ENCODE measurements around the gene HPGD. TPM values are rescaled to one million over a fixed set of nuclear protein-coding genes. Genes with fewer than 3 reads are reported as not detected.

HPGD gene
- total RNA-seq, 1 experiment from 2014 or later: 1.2 TPM

- Histone ChIP-seq H3K36me3 (ENCODE audit: control insufficient read depth, insufficient read depth, low read length) (no peaks in the 10 kb centered on the region), H3K4me3 (ENCODE audit: low read depth in 2 of 2, low read length in 2 of 2) (no peak overlapping the region), H3K27ac (ENCODE audit: low read length) (no peak overlapping the region), H3K27me3 (ENCODE audit: control insufficient read depth, insufficient read depth, low read length) (no peaks in the 10 kb centered on the region), H3K9me3 (ENCODE audit: control insufficient read depth, insufficient read depth, low read depth, low read length) (no peaks in the 10 kb centered on the region), H3K4me1 (ENCODE audit: control insufficient read depth, insufficient read depth, low read length) (no peaks in the 10 kb centered on the region)
- DNase-seq (ENCODE audit: low read depth, low spot score): no peak
- TF ChIP-seq SIN3A (IDR thresholded peaks at IDR 0.05; ENCODE audit: borderline replicate concordance, insufficient read depth, low read depth, low read length): no peak
- TF ChIP-seq, protein P1, sequence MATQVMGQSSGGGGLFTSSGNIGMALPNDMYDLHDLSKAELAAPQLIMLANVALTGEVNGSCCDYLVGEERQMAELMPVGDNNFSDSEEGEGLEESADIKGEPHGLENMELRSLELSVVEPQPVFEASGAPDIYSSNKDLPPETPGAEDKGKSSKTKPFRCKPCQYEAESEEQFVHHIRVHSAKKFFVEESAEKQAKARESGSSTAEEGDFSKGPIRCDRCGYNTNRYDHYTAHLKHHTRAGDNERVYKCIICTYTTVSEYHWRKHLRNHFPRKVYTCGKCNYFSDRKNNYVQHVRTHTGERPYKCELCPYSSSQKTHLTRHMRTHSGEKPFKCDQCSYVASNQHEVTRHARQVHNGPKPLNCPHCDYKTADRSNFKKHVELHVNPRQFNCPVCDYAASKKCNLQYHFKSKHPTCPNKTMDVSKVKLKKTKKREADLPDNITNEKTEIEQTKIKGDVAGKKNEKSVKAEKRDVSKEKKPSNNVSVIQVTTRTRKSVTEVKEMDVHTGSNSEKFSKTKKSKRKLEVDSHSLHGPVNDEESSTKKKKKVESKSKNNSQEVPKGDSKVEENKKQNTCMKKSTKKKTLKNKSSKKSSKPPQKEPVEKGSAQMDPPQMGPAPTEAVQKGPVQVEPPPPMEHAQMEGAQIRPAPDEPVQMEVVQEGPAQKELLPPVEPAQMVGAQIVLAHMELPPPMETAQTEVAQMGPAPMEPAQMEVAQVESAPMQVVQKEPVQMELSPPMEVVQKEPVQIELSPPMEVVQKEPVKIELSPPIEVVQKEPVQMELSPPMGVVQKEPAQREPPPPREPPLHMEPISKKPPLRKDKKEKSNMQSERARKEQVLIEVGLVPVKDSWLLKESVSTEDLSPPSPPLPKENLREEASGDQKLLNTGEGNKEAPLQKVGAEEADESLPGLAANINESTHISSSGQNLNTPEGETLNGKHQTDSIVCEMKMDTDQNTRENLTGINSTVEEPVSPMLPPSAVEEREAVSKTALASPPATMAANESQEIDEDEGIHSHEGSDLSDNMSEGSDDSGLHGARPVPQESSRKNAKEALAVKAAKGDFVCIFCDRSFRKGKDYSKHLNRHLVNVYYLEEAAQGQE (IDR thresholded peaks at IDR 0.05; ENCODE audit: insufficient read depth in 1 of 2, low read depth in 2 of 2, low read length in 1 of 2): no peak
- no peak for TF ChIP-seq POLR2AphosphoS5 (IDR thresholded peaks at IDR 0.05; ENCODE audit: low read depth, low read length)
- no peak for TF ChIP-seq TCF7L2 (IDR thresholded peaks at IDR 0.05; ENCODE audit: low read depth, low read length)
- TF ChIP-seq, protein P2, sequence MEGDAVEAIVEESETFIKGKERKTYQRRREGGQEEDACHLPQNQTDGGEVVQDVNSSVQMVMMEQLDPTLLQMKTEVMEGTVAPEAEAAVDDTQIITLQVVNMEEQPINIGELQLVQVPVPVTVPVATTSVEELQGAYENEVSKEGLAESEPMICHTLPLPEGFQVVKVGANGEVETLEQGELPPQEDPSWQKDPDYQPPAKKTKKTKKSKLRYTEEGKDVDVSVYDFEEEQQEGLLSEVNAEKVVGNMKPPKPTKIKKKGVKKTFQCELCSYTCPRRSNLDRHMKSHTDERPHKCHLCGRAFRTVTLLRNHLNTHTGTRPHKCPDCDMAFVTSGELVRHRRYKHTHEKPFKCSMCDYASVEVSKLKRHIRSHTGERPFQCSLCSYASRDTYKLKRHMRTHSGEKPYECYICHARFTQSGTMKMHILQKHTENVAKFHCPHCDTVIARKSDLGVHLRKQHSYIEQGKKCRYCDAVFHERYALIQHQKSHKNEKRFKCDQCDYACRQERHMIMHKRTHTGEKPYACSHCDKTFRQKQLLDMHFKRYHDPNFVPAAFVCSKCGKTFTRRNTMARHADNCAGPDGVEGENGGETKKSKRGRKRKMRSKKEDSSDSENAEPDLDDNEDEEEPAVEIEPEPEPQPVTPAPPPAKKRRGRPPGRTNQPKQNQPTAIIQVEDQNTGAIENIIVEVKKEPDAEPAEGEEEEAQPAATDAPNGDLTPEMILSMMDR (IDR thresholded peaks at IDR 0.05): no peak
- ChIA-PET POLR2A (no interaction called here), CTCF (no interaction called here)
- in situ Hi-C loops (cut with HindIII; ENCODE audit: low pct_unique_long_range_greater_than_20kb, low sequenced_read_pairs) (no loop called here), intact Hi-C loops (cut with micrococcal nuclease; ENCODE audit: unreplicated experiment) (no loop called here)
- no TSS peak for BruUV-seq (replicated peaks)
- no peak for ATAC-seq
Observed at GRCh38 chr4:174554231-174554728, 32.0 kb upstream of the HPGD start.

DNA sequence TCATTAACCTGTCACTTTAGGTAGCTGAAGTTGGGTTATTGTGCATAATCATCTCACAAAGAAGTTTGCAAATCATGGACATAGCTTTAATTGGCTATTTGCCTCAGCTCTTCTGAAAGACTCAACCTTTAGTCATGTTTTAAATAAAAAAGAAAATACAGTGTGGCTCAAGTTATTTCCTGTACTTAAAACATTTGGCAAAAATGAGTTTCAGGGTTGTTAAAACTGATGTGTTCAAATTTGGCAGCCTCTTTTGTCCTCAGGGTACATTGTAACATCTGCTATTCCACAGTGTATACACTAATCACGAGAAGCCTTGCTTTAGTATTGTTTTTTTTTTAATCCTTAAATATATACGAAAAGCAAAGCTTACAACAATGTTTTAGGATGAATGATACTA is 31.5 kb upstream of the HPGD start:
- ChIA-PET CTCF (no interaction called here), POLR2A (no interaction called here)
- Histone ChIP-seq H3K27ac (ENCODE audit: low read length) (no peak overlapping the region), H3K27me3 (ENCODE audit: control insufficient read depth, insufficient read depth, low read length) (no peaks in the 10 kb centered on the region), H3K36me3 (ENCODE audit: control insufficient read depth, insufficient read depth, low read length) (no peaks in the 10 kb centered on the region), H3K4me1 (ENCODE audit: control insufficient read depth, insufficient read depth, low read length) (no peaks in the 10 kb centered on the region), H3K4me3 (ENCODE audit: low read depth in 2 of 2, low read length in 2 of 2) (no peak overlapping the region), H3K9me3 (ENCODE audit: control insufficient read depth, insufficient read depth, low read depth, low read length) (no peaks in the 10 kb centered on the region)
- TF ChIP-seq POLR2AphosphoS5 (IDR thresholded peaks at IDR 0.05; ENCODE audit: low read depth, low read length) (no peak), SIN3A (IDR thresholded peaks at IDR 0.05; ENCODE audit: borderline replicate concordance, insufficient read depth, low read depth, low read length) (no peak), TCF7L2 (IDR thresholded peaks at IDR 0.05; ENCODE audit: low read depth, low read length) (no peak)
- TF ChIP-seq, protein P1 (IDR thresholded peaks at IDR 0.05; ENCODE audit: insufficient read depth in 1 of 2, low read depth in 2 of 2, low read length in 1 of 2): no peak
- TF ChIP-seq, protein P2 (IDR thresholded peaks at IDR 0.05): no peak
- ATAC-seq: no peak
- BruUV-seq (replicated peaks): no TSS peak
- in situ Hi-C loops (cut with HindIII; ENCODE audit: low pct_unique_long_range_greater_than_20kb, low sequenced_read_pairs): no loop called here
- no peak for DNase-seq (ENCODE audit: low read depth, low spot score)
- intact Hi-C loops (cut with micrococcal nuclease; ENCODE audit: unreplicated experiment): no loop called here

Measured in Panc1 (cell line).